ENCODE results near the gene CYB5B.

DNA sequence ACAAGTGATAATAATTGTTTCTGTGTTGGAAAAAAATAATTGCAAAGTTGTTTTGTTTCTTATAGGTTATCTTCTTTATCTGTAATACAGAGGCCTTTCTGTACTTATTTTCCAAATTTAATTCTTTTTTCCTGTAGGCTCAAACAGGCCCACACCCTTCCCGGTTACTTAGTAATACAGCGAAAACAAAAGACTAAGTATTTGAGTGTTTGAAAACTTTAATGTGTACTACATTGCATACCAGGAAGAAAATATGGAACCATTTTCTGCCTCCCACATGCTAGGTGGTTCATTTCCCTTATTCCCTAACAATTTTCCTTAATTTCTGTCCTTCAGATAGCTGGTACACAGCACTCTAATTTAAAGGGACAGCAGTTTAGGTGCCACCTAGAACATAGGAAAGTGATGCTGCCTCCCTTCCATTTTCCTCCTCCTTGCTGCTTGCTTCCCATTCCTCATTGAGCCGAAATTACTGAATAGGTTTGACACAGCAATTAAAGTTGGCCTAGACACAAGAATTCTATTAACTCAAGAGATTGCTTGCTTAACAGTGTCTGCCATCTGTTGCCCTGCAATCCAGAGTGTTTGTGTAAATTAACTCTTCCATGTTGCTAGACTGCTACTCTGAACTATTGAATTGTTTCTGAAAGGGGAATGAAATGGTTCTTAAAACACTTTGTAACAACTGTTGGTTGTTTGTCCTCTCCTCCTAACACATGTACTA lies 24.2 kb downstream of the CYB5B start:
- TF ChIP-seq POLR2AphosphoS5 (IDR thresholded peaks at IDR 0.05) (peak in 1 of 3 donors; percentile 60), POLR2A (IDR thresholded peaks at IDR 0.05) (no peak)
- TF ChIP-seq, protein P1, sequence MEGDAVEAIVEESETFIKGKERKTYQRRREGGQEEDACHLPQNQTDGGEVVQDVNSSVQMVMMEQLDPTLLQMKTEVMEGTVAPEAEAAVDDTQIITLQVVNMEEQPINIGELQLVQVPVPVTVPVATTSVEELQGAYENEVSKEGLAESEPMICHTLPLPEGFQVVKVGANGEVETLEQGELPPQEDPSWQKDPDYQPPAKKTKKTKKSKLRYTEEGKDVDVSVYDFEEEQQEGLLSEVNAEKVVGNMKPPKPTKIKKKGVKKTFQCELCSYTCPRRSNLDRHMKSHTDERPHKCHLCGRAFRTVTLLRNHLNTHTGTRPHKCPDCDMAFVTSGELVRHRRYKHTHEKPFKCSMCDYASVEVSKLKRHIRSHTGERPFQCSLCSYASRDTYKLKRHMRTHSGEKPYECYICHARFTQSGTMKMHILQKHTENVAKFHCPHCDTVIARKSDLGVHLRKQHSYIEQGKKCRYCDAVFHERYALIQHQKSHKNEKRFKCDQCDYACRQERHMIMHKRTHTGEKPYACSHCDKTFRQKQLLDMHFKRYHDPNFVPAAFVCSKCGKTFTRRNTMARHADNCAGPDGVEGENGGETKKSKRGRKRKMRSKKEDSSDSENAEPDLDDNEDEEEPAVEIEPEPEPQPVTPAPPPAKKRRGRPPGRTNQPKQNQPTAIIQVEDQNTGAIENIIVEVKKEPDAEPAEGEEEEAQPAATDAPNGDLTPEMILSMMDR (IDR thresholded peaks at IDR 0.05), result no peak
